Hepatocyte (in vitro differentiated cells): ENCODE data around the gene PLD3.

Source experiments
- CTCF ChIP-seq: fragments of 200-600 bp; sonication (generic); IDR thresholded peaks from 2 replicates; pipeline ENCODE4 v1.5.1; 2016; ENCODE audit warnings: antibody characterized with exemption, mild to moderate bottlenecking; ENCODE audit not compliant: poor library complexity
- EZH2 ChIP-seq: fragments of 200-600 bp; sonication (generic); IDR thresholded peaks from 2 replicates; pipeline ENCODE4 v1.6.1; 2016; ENCODE audit warnings: antibody characterized with exemption, mild to moderate bottlenecking, borderline replicate concordance

GRCh38 chr19:40374084-40374483, 25.6 kb downstream of the PLD3 start:
- no peak for TF ChIP-seq CTCF
- no peak for TF ChIP-seq EZH2
